Effector memory CD8-positive, alpha-beta T cell (primary cell): ENCODE data around the gene SERPINA9.

Experiments
- ATAC-seq: fragments of 150-1000 bp; cut with Tn5 transposase; replicated peaks from 2 replicates; pipeline ENCODE4 v1.10.0; 2021; ENCODE audit warnings: mild to moderate bottlenecking, moderate library complexity
- DNase-seq, 3 experiments: peaks; one replicate each; pipeline ENCODE4 v3.0.0; 2021
- H3K27ac Mint-ChIP-seq, 2 donors: one replicate each; pipeline ENCODE4 v1.8.0; 2022; ENCODE audit warnings: mild to moderate bottlenecking in 2 of 2, mixed read lengths in 2 of 2, moderate library complexity in 2 of 2
- H3K27me3 Mint-ChIP-seq, 2 donors: one replicate each; pipeline ENCODE4 v1.8.0; 2022; ENCODE audit warnings: mixed read lengths in 2 of 2
- H3K36me3 Mint-ChIP-seq: one replicate; pipeline ENCODE4 v1.8.0; 2022; ENCODE audit warnings: mild to moderate bottlenecking, moderate library complexity, mixed read lengths; ENCODE audit not compliant: insufficient read depth
- H3K4me1 Mint-ChIP-seq, 2 donors: one replicate each; pipeline ENCODE4 v1.8.0; 2022; ENCODE audit warnings: low read depth in 2 of 2, mixed read lengths in 2 of 2
- H3K4me3 Mint-ChIP-seq, 2 donors: one replicate each; pipeline ENCODE4 v1.8.0; 2022; ENCODE audit warnings: mild to moderate bottlenecking in 2 of 2, mixed read lengths in 2 of 2, moderate library complexity in 2 of 2
- H3K9me3 Mint-ChIP-seq, 2 donors: one replicate each; pipeline ENCODE4 v1.8.0; 2022; ENCODE audit warnings: mixed read lengths in 2 of 2

The SERPINA9 gene

DNA sequence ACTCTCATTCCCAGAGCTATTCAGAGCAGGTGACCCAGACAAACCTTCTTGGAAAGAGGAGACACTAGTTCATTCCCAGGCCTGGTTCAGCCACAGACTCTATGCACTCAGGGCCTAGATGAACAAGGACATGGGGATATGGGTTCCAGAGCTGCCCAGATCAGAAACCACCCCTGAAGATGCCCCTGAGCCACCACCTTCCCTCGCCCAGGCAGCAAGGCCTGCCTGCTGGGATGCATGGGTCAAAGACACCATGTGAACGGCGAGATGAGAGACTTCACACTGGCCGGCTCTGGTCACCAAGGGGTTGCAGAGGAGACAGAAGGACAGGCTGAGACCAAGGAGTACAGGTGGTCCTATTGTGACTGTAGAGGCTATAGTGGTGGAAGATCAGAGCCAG is 29.2 kb upstream of the SERPINA9 start:
- Mint-ChIP-seq H3K4me3 (no peak overlapping the region), H3K9me3 (no peaks in the 10 kb centered on the region), H3K27me3 (peaks cover 40 to 43% of the 10 kb centered on the region in 2 donors), H3K36me3 (no peaks in the 10 kb centered on the region), H3K4me1 (no peaks in the 10 kb centered on the region), H3K27ac (no peak overlapping the region)
- no peak for DNase-seq
- no peak for ATAC-seq

DNA sequence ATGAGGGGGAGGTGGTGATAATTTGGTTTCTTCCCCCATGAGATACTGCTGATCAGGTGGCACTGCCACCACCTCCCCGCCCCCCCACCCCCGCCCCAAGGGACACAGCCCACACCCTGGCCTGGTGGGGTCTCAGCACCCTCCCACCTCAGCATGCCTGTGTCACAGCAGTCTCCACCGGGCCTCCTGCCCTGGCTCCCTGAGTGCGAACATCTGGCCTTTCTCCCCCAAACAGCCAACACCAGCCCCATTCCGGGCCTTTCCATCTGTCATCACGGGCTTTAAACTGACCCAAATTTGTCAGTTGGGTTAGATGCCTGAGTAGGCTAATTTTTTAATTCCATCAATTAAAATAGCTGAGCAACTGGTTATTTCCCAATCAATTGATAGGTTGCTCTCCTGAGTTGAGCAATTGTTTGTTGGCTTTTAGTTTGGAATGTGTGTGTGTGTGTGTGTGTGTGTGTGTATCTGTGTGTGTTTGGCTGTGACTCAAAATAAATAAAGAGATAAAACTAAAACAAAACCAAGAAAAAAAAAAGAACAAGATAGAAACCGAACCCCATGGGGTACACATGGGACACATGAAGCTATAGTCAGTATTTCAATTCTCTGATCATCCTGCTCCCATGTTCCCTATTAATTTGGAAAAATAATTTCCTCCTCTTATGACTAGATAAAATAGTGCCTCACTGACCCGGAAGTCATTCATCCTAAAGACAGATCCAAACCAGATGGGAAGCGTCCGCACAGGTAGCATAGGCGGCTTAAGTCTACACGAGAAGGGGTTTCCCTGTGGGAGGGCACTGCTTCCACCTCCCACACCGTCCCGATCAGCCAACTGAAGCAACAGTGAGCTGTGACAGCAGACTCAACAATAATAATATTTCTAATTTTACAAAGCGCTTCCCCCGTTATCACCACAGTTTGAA is 25.9 kb upstream of the SERPINA9 start:
- DNase-seq (no peak), ATAC-seq (no peak)
- Mint-ChIP-seq H3K27ac (no peak overlapping the region), H3K4me1 (no peaks in the 10 kb centered on the region), H3K4me3 (no peak overlapping the region), H3K27me3 (peaks cover 37 to 52% of the 10 kb centered on the region in 2 donors), H3K9me3 (no peaks in the 10 kb centered on the region), H3K36me3 (no peaks in the 10 kb centered on the region)

GRCh38 chr14:94500264-94500663 is 24.3 kb upstream of the SERPINA9 start:
- Mint-ChIP-seq H3K9me3 (no peaks in the 10 kb centered on the region), H3K36me3 (no peaks in the 10 kb centered on the region), H3K27me3 (peaks cover 24 to 37% of the 10 kb centered on the region in 2 donors), H3K4me1 (no peaks in the 10 kb centered on the region), H3K27ac (no peak overlapping the region), H3K4me3 (no peak overlapping the region)
- DNase-seq (no peak), ATAC-seq (no peak)

DNA sequence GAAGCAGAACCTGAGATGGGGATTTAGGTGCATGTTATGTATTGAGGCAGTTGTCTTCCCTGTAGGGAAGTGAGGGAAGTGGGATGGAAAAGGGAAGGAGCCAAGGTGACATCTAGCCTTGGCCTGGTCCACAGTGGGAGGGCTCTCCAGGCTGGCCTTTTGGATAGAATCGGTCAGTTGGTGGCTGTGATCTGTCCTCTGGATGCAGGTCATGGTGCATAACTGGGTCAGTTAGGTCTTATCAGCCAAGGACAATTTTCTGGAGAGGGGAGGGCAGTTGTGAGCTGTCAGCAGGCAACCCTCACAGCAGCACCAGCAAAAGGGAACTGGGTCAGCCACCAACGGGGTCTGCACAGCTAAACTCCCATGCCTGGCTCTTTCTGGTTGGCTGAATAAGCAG is 23.7 kb upstream of the SERPINA9 start:
- no peak for ATAC-seq
- Mint-ChIP-seq H3K27me3 (peaks cover 19 to 32% of the 10 kb centered on the region in 2 donors), H3K36me3 (no peaks in the 10 kb centered on the region)

GRCh38 chr14:94498215-94498614 is 22.2 kb upstream of the SERPINA9 start:
- Mint-ChIP-seq H3K9me3 (no peaks in the 10 kb centered on the region), H3K27me3 (peaks cover 19 to 23% of the 10 kb centered on the region in 2 donors), H3K4me1 (no peaks in the 10 kb centered on the region), H3K36me3 (no peaks in the 10 kb centered on the region), H3K27ac (no peak overlapping the region), H3K4me3 (no peak overlapping the region)
- no peak for DNase-seq
- ATAC-seq, result no peak

More for the DNA sequence above, 23.7 kb upstream of the SERPINA9 start:
- no peak overlapping the region for H3K27ac Mint-ChIP-seq
- no peak for DNase-seq
- no peak overlapping the region for H3K4me3 Mint-ChIP-seq
- no peaks in the 10 kb centered on the region for H3K4me1 Mint-ChIP-seq
- no peaks in the 10 kb centered on the region for H3K9me3 Mint-ChIP-seq

DNA sequence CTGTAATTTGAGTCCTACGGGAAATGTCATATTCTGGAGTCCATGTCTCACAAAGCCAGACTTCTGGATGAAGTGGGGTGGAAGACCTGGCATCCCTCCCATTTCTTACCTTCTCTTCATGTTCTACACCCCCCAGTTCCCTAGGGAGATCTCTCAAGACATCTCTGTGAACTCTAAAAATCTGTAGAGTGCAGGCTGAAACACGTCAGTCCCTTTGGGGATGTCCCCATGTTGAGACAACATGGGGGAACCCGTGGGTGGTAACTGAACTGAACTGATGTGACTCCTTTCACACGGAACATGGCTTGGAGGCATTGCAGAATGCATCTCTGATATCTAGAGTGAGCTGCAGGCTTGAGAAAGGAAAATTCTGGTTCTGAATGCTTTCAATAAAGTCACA is 18.1 kb upstream of the SERPINA9 start:
- no peak for ATAC-seq
- peaks cover 0 to 6% of the 10 kb centered on the region in 2 donors for H3K27me3 Mint-ChIP-seq

DNA sequence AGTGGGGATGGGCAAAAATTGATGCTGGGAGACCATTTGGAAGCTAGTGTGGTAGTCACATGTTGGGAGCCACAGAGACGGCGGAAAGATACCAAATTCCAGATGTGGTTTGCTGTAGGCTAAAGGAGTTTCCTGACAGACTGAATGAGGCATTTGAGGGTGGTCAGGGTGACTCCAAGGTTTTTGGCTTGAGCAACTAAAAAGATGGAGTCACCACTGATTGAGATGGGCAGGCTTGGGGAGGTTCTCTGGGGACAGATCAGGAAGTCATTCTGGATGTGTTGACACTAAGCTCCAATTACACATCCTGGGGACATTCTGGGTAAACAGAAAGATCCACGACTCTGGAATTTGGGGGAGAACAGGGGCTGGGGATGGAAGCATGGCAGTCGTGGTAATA is 15.5 kb upstream of the SERPINA9 start:
- Mint-ChIP-seq H3K9me3 (no peaks in the 10 kb centered on the region), H3K4me1 (no peaks in the 10 kb centered on the region), H3K27ac (no peak overlapping the region), H3K36me3 (no peaks in the 10 kb centered on the region), H3K4me3 (no peak overlapping the region), H3K27me3 (peaks cover 11 to 13% of the 10 kb centered on the region in 2 donors)
- no peak for ATAC-seq
- no peak for DNase-seq

More for the DNA sequence above, 18.1 kb upstream of the SERPINA9 start:
- Mint-ChIP-seq H3K4me3 (no peak overlapping the region), H3K27ac (no peak overlapping the region), H3K9me3 (no peaks in the 10 kb centered on the region), H3K4me1 (no peaks in the 10 kb centered on the region), H3K36me3 (no peaks in the 10 kb centered on the region)
- DNase-seq, result no peak

DNA sequence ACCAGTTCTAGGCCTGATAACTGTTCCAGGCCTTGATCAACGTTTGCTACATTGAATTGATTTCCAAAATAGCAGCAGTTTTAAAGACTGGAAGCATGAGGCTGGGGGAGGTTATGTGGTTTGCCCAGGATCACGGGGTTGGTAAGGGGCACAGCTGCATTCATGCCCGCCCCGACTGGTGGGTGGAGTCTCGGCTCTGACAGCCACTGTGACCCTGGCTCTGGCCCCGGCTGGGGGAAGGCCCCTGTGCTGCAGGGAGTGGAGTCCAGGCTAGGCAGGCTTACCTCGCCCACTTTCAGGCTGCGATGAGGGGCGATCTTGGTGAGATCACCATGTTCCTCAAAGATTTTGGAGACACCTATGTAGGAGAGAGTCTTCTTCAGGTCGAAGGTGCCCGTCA is 13.3 kb upstream of the SERPINA9 start:
- ATAC-seq (no peak), DNase-seq (no peak)
- Mint-ChIP-seq H3K4me3 (no peak overlapping the region), H3K4me1 (peaks cover 0 to 3% of the 10 kb centered on the region in 2 donors), H3K9me3 (no peaks in the 10 kb centered on the region), H3K27me3 (peaks cover 15 to 20% of the 10 kb centered on the region in 2 donors), H3K27ac (no peak overlapping the region), H3K36me3 (no peaks in the 10 kb centered on the region)

- DNase-seq, result no peak
- no peak for ATAC-seq
- H3K4me1 Mint-ChIP-seq, result peaks cover 0 to 3% of the 10 kb centered on the region in 2 donors
- H3K36me3 Mint-ChIP-seq, result no peaks in the 10 kb centered on the region
- peaks cover 25 to 34% of the 10 kb centered on the region in 2 donors for H3K27me3 Mint-ChIP-seq
- no peak overlapping the region for H3K27ac Mint-ChIP-seq
- no peaks in the 10 kb centered on the region for H3K9me3 Mint-ChIP-seq
- H3K4me3 Mint-ChIP-seq, result no peak overlapping the region
These were observed 10.9 kb upstream of the SERPINA9 start for GRCh38 chr14:94486883-94487282.

DNA sequence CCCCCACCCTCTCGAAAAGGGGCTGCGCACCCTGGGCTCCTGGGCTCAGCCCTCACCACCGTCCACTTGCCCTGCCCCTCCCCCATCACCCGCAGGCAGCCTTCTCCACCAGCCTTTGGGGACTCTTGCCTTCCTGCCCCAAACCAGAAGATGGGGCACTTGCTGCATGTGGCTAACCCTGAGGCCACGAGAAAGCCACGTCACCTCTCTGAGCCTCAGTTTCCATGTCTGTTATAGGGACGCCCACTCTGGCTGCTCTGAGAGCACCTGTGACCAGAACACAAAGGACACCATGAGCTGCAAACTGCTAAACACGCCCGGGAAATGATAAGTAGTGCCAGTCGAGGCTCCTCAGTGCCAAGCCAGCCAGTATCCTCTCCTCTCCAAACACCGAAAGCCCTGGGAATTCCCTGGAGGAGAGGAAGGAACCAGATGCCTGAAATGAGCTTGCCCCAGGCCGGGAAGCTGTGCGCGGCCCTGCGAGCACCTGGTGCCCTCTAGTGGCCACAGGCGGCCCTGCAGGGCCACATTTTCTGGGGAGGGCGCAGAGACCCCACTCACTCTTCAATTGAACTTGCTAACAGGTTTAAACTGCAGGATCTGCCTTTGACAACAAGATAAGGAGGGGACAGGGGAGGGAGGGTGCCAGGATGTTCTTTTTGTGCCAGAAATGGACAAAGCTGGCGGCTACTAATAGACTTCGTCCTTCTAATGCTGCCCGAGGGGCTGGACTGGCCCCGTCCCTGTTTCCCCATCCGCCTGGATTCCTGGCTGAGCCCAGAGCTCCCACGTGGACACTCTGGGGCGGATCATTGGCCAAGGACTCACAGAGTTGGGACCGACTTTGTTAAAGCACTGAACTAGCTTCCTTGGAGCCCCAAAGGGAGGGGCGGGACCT is 10.2 kb upstream of the SERPINA9 start:
- Mint-ChIP-seq H3K9me3 (no peaks in the 10 kb centered on the region), H3K27ac (no peak overlapping the region), H3K4me1 (peaks cover 0 to 3% of the 10 kb centered on the region in 2 donors), H3K36me3 (no peaks in the 10 kb centered on the region), H3K27me3 (peaks cover 25 to 34% of the 10 kb centered on the region in 2 donors), H3K4me3 (no peak overlapping the region)
- peak; percentile 5 to 22 (median 19) for DNase-seq
- no peak for ATAC-seq

GRCh38 chr14:94484481-94484880 is 8.5 kb upstream of the SERPINA9 start:
- Mint-ChIP-seq H3K9me3 (no peaks in the 10 kb centered on the region), H3K4me1 (peaks cover 0 to 3% of the 10 kb centered on the region in 2 donors), H3K36me3 (no peaks in the 10 kb centered on the region), H3K27ac (no peak overlapping the region), H3K4me3 (no peak overlapping the region), H3K27me3 (peaks cover 25 to 34% of the 10 kb centered on the region in 2 donors)
- no peak for ATAC-seq
- no peak for DNase-seq

DNA sequence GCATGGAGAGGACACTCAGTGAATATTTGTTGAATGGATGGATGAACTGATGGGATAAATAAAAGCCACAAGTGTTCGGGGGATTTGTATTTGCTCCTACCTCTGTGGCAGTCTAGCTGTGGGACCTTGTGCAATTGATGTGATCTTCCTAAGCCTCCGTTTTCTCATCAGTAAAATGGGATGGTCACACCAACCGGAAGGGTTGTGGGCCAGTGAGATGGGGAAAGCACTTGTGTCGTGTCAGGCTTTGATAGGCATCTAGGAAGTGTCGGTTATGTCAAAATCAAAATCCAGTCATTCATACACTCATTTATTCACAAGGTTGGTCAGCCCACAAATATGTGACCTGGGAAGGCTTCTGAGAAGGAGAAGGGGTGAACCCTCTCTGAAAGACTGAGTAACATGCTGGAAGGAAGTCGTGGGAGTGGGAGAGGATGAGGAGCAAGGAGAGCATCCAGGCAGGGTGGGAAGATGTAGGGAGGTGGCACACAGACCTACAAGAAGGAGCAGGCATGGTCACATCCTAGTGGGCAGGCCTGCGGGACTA is 7.8 kb upstream of the SERPINA9 start:
- no peaks in the 10 kb centered on the region for H3K36me3 Mint-ChIP-seq
- H3K4me3 Mint-ChIP-seq, result no peak overlapping the region
- H3K4me1 Mint-ChIP-seq, result peaks cover 0 to 3% of the 10 kb centered on the region in 2 donors
- no peak for DNase-seq
- H3K27me3 Mint-ChIP-seq, result peaks cover 25 to 34% of the 10 kb centered on the region in 2 donors
- ATAC-seq, result no peak
- H3K27ac Mint-ChIP-seq, result no peak overlapping the region
- peaks cover 0 to under 1% of the 10 kb centered on the region in 2 donors for H3K9me3 Mint-ChIP-seq

GRCh38 chr14:94483071-94483451 is 7.1 kb upstream of the SERPINA9 start:
- H3K4me3 Mint-ChIP-seq, result no peak overlapping the region
- no peaks in the 10 kb centered on the region for H3K36me3 Mint-ChIP-seq

More at GRCh38 chr14:94483071-94483451, 7.1 kb upstream of the SERPINA9 start:
- Mint-ChIP-seq H3K9me3 (peaks cover 0 to 3% of the 10 kb centered on the region in 2 donors), H3K27ac (no peak overlapping the region), H3K4me1 (peaks cover 0 to 3% of the 10 kb centered on the region in 2 donors), H3K27me3 (peaks cover 25 to 34% of the 10 kb centered on the region in 2 donors)
- ATAC-seq (no peak), DNase-seq (no peak)
